SK-N-SH (cell line): Measurements from ENCODE around the gene CDX2. TPM values are rescaled to one million over a fixed set of nuclear protein-coding genes. Genes with fewer than 3 reads are reported as not detected.

Source experiments
- CTCF ChIA-PET: fragments of 300-600, 350-600 bp; formaldehyde crosslinking; extraction: SDS; loops from one replicate; lab custom pipeline; 2021; lab: Yijun Ruan, JAX
- POLR2A ChIA-PET: fragments of 350-600 bp; sonication (Branson Sonifier 250); formaldehyde crosslinking; extraction: SDS; loops from one replicate; lab custom pipeline; 2020; ENCODE audit warnings: antibody characterized with exemption, inconsistent platforms; lab: Yijun Ruan, JAX
- DNase-seq: peaks from one replicate; pipeline ENCODE4 v3.0.0; 2012
- H2AFZ ChIP-seq: fragments of 200-600 bp; sonication (generic); 2 replicates; pipeline ENCODE4 v1.8.1; 2016; ENCODE audit warnings: antibody characterized with exemption, mild to moderate bottlenecking, low read depth
- H3F3A ChIP-seq: fragments of 200-600 bp; sonication (generic); replicated peaks from 2 replicates; pipeline ENCODE3; 2016; ENCODE audit warnings: antibody characterized with exemption, mild to moderate bottlenecking; ENCODE audit not compliant: insufficient read depth
- H3K27ac ChIP-seq, 2 experiments: fragments of 200-500 bp in 1 of 2; fragments of 200-600 bp in 1 of 2; sonication (Bioruptor generic) in 1 of 2; sonication (generic), shearing (Covaris generic) in 1 of 2; 2 replicates each; pipeline versions ENCODE4 v1.5.1 to v1.6.1; 2014 to 2016; ENCODE audit warnings: low read depth in 2 of 2, inconsistent platforms in 1 of 2, low read length in 1 of 2, mild to moderate bottlenecking in 1 of 2, mixed read lengths in 1 of 2
- H3K27me3 ChIP-seq: fragments of 200-600 bp; sonication (generic), shearing (Covaris generic); 2 replicates; pipeline ENCODE4 v1.6.1; 2016; ENCODE audit warnings: mixed run types; ENCODE audit not compliant: insufficient read depth
- H3K36me3 ChIP-seq, 2 experiments: fragments of 200-500 bp in 1 of 2; fragments of 200-600 bp in 1 of 2; sonication (Bioruptor generic) in 1 of 2; sonication (generic) in 1 of 2; replicated peaks in 1 of 2; 2 replicates each; pipeline versions ENCODE3 to v1.5.1; 2014 to 2016; ENCODE audit warnings: low read length in 1 of 2, mild to moderate bottlenecking in 1 of 2; ENCODE audit not compliant: insufficient read depth in 2 of 2, control insufficient read depth in 1 of 2
- H3K4me1 ChIP-seq, 2 experiments: fragments of 200-500 bp in 1 of 2; fragments of 200-600 bp in 1 of 2; sonication (Bioruptor generic) in 1 of 2; sonication (generic), shearing (Covaris generic) in 1 of 2; 2 replicates each; pipeline versions ENCODE4 v1.5.1 to v1.6.1; 2014 to 2016; ENCODE audit warnings: low read depth in 1 of 2, low read length in 1 of 2, mixed run types in 1 of 2; ENCODE audit not compliant: insufficient read depth in 2 of 2, control insufficient read depth in 1 of 2
- H3K4me2 ChIP-seq: fragments of 200-600 bp; sonication (generic), shearing (Covaris generic); 2 replicates; pipeline ENCODE4 v1.6.1; 2017; ENCODE audit warnings: mixed run types
- H3K4me3 ChIP-seq, 2 experiments: fragments of 200-500 bp in 1 of 2; fragments of 200-600 bp in 1 of 2; sonication (Bioruptor generic) in 1 of 2; sonication (generic), shearing (Covaris generic) in 1 of 2; 2 replicates each; pipeline versions ENCODE4 v1.5.1 to v1.8.1; 2014 to 2016; ENCODE audit warnings: low read depth in 2 of 2, inconsistent platforms in 1 of 2, low read length in 1 of 2, mild to moderate bottlenecking in 1 of 2, mixed read lengths in 1 of 2, moderate library complexity in 1 of 2
- H3K79me2 ChIP-seq: fragments of 200-600 bp; sonication (generic); 2 replicates; pipeline ENCODE4 v1.8.1; 2017; ENCODE audit warnings: mild to moderate bottlenecking; ENCODE audit not compliant: insufficient read depth
- H3K9ac ChIP-seq: fragments of 200-600 bp; sonication (generic); 2 replicates; pipeline ENCODE4 v1.6.1; 2017; ENCODE audit warnings: mixed run types
- H3K9me2 ChIP-seq: fragments of 200-600 bp; sonication (generic); 2 replicates; pipeline ENCODE4 v1.6.1; 2017; ENCODE audit warnings: mixed run types
- H3K9me3 ChIP-seq: fragments of 200-600 bp; sonication (generic); 2 replicates; pipeline ENCODE4 v1.6.1; 2017; ENCODE audit warnings: mixed run types, mild to moderate bottlenecking, moderate library complexity
- H4K20me1 ChIP-seq: fragments of 200-600 bp; sonication (generic); 2 replicates; pipeline ENCODE4 v1.6.1; 2017; ENCODE audit warnings: mild to moderate bottlenecking, mixed run types; ENCODE audit not compliant: insufficient read depth
- ELF1 ChIP-seq: IDR thresholded peaks from 2 replicates; pipeline ENCODE4 v1.4.0; 2012
- FOXJ3 ChIP-seq: sonication (generic); formaldehyde crosslinking; IDR thresholded peaks from 2 replicates; pipeline ENCODE4 v1.5.1; 2020; ENCODE audit warnings: mild to moderate bottlenecking, missing genetic modification reagents
- FOXM1 ChIP-seq: IDR thresholded peaks from 2 replicates; pipeline ENCODE4 v1.4.0; 2012; ENCODE audit warnings: low read depth, mild to moderate bottlenecking
- GABPA ChIP-seq: IDR thresholded peaks from 2 replicates; pipeline ENCODE4 v1.4.0; 2012; ENCODE audit warnings: low read depth, mild to moderate bottlenecking
- JUND ChIP-seq: IDR thresholded peaks from 2 replicates; pipeline ENCODE4 v1.4.0; 2012
- MXI1 ChIP-seq: IDR thresholded peaks from 2 replicates; pipeline ENCODE4 v1.6.1; 2012; ENCODE audit warnings: mild to moderate bottlenecking, low read depth, low read length, improper control_type of control experiment
- NRF1 ChIP-seq: IDR thresholded peaks from 2 replicates; pipeline ENCODE4 v1.6.1; 2012; ENCODE audit warnings: low read depth, mild to moderate bottlenecking, low read length
- POLR2AphosphoS5 ChIP-seq: IDR thresholded peaks from 2 replicates; pipeline ENCODE4 v1.6.1; 2012; ENCODE audit warnings: low read depth, low read length
- RAD21 ChIP-seq: IDR thresholded peaks from 2 replicates; pipeline ENCODE4 v1.6.1; 2012; ENCODE audit warnings: mild to moderate bottlenecking, low read length
- RFX5 ChIP-seq: IDR thresholded peaks from 2 replicates; pipeline ENCODE4 v1.6.1; 2012; ENCODE audit warnings: mild to moderate bottlenecking, improper control_type of control experiment, low read length
- WGBS: methylation state at CpG from one replicate; pipeline ENCODE4 v1.1.6; 2017; ENCODE audit warnings: low lambda C conversion rate; 5-methylcytosine and 5-hydroxymethylcytosine counted together
- polyA plus RNA-seq, 3 experiments: library from polyadenylated mRNA; depleted of rRNA; stranded (reverse); fragments of >200 nt; gene quantifications; 2 replicates each; pipeline ENCODE4 v1.2.3, GENCODE V29; 2012
- TF ChIP-seq, protein P1 (sequence below): fragments of 150-350 bp; IDR thresholded peaks from 2 replicates; pipeline ENCODE4 v1.6.1; 2017; ENCODE audit warnings: antibody characterized with exemption, low read length, low read depth, borderline replicate concordance
- TF ChIP-seq, protein P2 (sequence below): IDR thresholded peaks from 2 replicates; pipeline ENCODE4; 2012

The CDX2 gene
- polyA plus RNA-seq, 1 of the 3 experiments (the other 2 are of a cell fraction): not detected

DNA sequence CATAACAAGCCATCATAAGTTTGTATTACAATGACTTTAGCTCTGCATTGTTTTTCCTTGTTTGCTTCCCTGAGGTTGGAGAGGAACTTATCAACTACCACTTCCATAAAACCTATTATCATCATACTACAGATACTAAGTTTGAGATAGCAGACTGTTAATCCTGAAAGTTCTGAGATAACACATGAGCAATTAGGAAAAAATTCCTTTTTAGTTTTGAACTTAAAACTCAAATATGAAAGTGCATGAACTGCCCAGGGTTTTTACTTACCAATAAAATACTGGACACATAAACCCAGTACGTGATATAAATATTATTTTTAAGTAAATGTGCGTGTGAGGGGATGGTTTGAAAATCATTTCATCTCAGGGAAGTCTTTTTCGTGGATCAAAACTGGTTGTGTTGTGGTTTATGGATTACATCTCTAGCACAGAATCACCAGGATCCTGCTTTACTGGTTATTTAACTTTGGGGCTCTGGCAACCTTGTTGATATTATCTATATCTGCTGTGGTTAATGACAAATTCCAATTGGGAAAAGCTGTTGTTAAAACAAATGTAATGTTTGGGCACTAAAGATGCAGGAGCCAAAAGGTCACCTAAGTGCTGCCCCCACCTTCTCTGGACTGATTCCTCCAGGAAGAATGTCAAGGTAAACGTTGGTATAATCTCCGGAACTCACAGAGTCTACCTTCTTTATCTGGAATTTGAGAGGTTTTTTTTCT, 12.4 kb downstream of the CDX2 start:
- Histone ChIP-seq H3K4me2 (no peak overlapping the region), H3K4me1 (no peaks in the 10 kb centered on the region), H3F3A (no peaks in the 10 kb centered on the region), H3K27me3 (peaks cover 70% of the 10 kb centered on the region), H3K4me3 (no peak overlapping the region), H3K36me3 (no peaks in the 10 kb centered on the region), H3K79me2 (no peaks in the 10 kb centered on the region), H3K9ac (no peak overlapping the region), H3K9me3 (no peaks in the 10 kb centered on the region), H3K9me2 (no peaks in the 10 kb centered on the region), H2AFZ (no peak overlapping the region), H4K20me1 (no peaks in the 10 kb centered on the region), H3K27ac (no peak overlapping the region)
- POLR2A ChIA-PET: no interaction called here
- WGBS: 7% methylated on average over 5 of the region's 5 CpGs
- DNase-seq: no peak
- CTCF ChIA-PET: interaction anchor here (0.6 to 2.8 kb wide), 5 partner anchors 27 to 595 kb away, joined by 3 to 12 read pairs (median 4); no protein-coding TSS in a partner anchor
- TF ChIP-seq, protein P1, sequence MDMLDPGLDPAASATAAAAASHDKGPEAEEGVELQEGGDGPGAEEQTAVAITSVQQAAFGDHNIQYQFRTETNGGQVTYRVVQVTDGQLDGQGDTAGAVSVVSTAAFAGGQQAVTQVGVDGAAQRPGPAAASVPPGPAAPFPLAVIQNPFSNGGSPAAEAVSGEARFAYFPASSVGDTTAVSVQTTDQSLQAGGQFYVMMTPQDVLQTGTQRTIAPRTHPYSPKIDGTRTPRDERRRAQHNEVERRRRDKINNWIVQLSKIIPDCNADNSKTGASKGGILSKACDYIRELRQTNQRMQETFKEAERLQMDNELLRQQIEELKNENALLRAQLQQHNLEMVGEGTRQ: no peak
- TF ChIP-seq ELF1 (no peak), RFX5 (no peak)

DNA sequence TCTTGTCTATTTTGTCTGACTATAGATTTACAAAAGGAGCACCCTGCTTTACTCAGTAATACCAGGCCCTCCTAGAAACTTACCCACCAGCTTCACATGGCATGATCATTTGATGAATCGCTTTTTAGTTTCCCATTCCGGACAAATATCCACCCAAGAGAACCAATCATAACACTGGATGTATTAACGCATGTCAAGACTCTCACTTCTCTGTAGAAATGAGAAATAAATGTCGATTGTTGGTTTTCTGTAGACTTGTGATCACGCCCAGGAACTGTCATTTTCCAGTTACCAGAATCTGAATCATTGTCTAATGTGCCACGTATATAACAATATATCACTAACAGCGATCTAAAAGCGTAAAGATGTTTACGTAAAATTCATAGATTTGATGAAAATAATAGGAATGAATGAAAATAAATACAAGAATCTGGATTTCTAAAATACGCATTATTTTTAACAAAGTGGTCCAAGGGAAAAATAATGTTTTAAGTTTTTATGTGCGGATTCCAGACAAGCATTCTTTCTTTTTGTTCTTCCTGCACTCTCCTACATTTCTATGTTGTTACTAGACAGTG, 14.0 kb downstream of the CDX2 start:
- Histone ChIP-seq H3K9me2 (no peaks in the 10 kb centered on the region), H3K27me3 (peaks cover 54% of the 10 kb centered on the region), H3K79me2 (no peaks in the 10 kb centered on the region), H3K4me2 (no peak overlapping the region), H2AFZ (no peak overlapping the region), H3K27ac (no peak overlapping the region)
- WGBS: 45% methylated on average over 11 of the region's 11 CpGs
- no peak for DNase-seq
- TF ChIP-seq, protein P2, sequence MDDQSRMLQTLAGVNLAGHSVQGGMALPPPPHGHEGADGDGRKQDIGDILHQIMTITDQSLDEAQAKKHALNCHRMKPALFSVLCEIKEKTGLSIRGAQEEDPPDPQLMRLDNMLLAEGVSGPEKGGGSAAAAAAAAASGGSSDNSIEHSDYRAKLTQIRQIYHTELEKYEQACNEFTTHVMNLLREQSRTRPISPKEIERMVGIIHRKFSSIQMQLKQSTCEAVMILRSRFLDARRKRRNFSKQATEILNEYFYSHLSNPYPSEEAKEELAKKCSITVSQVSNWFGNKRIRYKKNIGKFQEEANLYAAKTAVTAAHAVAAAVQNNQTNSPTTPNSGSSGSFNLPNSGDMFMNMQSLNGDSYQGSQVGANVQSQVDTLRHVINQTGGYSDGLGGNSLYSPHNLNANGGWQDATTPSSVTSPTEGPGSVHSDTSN: no peak
- TF ChIP-seq RAD21 (no peak), POLR2AphosphoS5 (no peak), GABPA (no peak), FOXJ3 (CRISPR knock-in tag) (no peak), NRF1 (no peak), JUND (no peak), MXI1 (no peak), FOXM1 (no peak)
- TF ChIP-seq, protein P1: no peak
- TF ChIP-seq, all 33 proteins: peak for 0
- no peaks in the 10 kb centered on the region for H3K4me1 ChIP-seq
- CTCF ChIA-PET: interaction anchor here (1.0 to 3.9 kb wide), 16 partner anchors 7 to 593 kb away, joined by 3 to 35 read pairs (median 12); partner anchors contain the start of gene CDX2
- H3K36me3 ChIP-seq: no peaks in the 10 kb centered on the region
- H3K9me3 ChIP-seq: no peaks in the 10 kb centered on the region
- no peaks in the 10 kb centered on the region for H3F3A ChIP-seq
- POLR2A ChIA-PET: interaction anchor here (0.6 kb wide), 1 partner anchor 664 kb away, joined by 3 read pairs; no protein-coding TSS in a partner anchor
- no peak overlapping the region for H3K4me3 ChIP-seq
- no peak overlapping the region for H3K9ac ChIP-seq
- H4K20me1 ChIP-seq: no peaks in the 10 kb centered on the region
